Muscle layer of colon (tissue), 2 donors: Measurements from ENCODE around the gene TMEM154.
A peak's percentile ranks its signal among the peaks of the same experiment; 100 is the strongest.

Source experiments
- H3K27ac ChIP-seq: one replicate; pipeline ENCODE4 v1.7.0; 2013; ENCODE audit warnings: low read depth, mild to moderate bottlenecking, low read length, moderate library complexity
- H3K27me3 ChIP-seq, 2 donors: one replicate each; pipeline ENCODE4 v1.7.0; 2013; ENCODE audit warnings: low read length in 2 of 2, mild to moderate bottlenecking in 2 of 2; ENCODE audit not compliant: insufficient read depth in 2 of 2, control insufficient read depth in 1 of 2
- H3K36me3 ChIP-seq: one replicate; pipeline ENCODE4 v1.7.0; 2013; ENCODE audit warnings: mild to moderate bottlenecking, low read length; ENCODE audit not compliant: insufficient read depth
- H3K4me1 ChIP-seq: one replicate; pipeline ENCODE4 v1.7.0; 2013; ENCODE audit warnings: mild to moderate bottlenecking, low read length; ENCODE audit not compliant: insufficient read depth
- H3K4me3 ChIP-seq, 2 donors: one replicate each; pipeline ENCODE4 v1.7.0; 2013; ENCODE audit warnings: low read length in 2 of 2, low read depth in 1 of 2, mild to moderate bottlenecking in 1 of 2, moderate library complexity in 1 of 2
- H3K9ac ChIP-seq: one replicate; pipeline ENCODE4 v1.7.0; 2013; ENCODE audit warnings: low read length
- H3K9me3 ChIP-seq: one replicate; pipeline ENCODE4 v1.7.0; 2013; ENCODE audit warnings: mild to moderate bottlenecking, low read length
- donor health status: abdominal sarcoma.
- donor health status: Adenocarcinoma of cecum.

The TMEM154 gene

GRCh38 chr4:152599095-152599494 is 80.7 kb downstream of the TMEM154 start:
- Histone ChIP-seq H3K4me3 (no peak overlapping the region), H3K4me1 (no peaks in the 10 kb centered on the region), H3K36me3 (no peaks in the 10 kb centered on the region), H3K27me3 (no peaks in the 10 kb centered on the region), H3K9ac (no peak overlapping the region), H3K27ac (no peak overlapping the region), H3K9me3 (no peaks in the 10 kb centered on the region)

- no peak overlapping the region for H3K27ac ChIP-seq
- H3K9ac ChIP-seq: no peak overlapping the region
- no peak overlapping the region for H3K4me3 ChIP-seq
- no peaks in the 10 kb centered on the region for H3K9me3 ChIP-seq
- no peaks in the 10 kb centered on the region for H3K27me3 ChIP-seq
- H3K4me1 ChIP-seq: no peaks in the 10 kb centered on the region
- H3K36me3 ChIP-seq: no peaks in the 10 kb centered on the region
Observed at GRCh38 chr4:152598454-152598853, 81.3 kb downstream of the TMEM154 start.

GRCh38 chr4:152594978-152595925 is 84.5 kb downstream of the TMEM154 start:
- no peaks in the 10 kb centered on the region for H3K36me3 ChIP-seq
- peaks cover 10% of the 10 kb centered on the region for H3K4me1 ChIP-seq
- H3K27ac ChIP-seq: no peak overlapping the region
- H3K9ac ChIP-seq: no peak overlapping the region
- no peaks in the 10 kb centered on the region for H3K27me3 ChIP-seq
- no peak overlapping the region for H3K4me3 ChIP-seq
- H3K9me3 ChIP-seq: no peaks in the 10 kb centered on the region

- Histone ChIP-seq H3K36me3 (no peaks in the 10 kb centered on the region), H3K9ac (no peak overlapping the region), H3K4me3 (no peak overlapping the region), H3K27ac (no peak overlapping the region), H3K4me1 (peaks cover 15% of the 10 kb centered on the region), H3K27me3 (no peaks in the 10 kb centered on the region), H3K9me3 (no peaks in the 10 kb centered on the region)
Observed at GRCh38 chr4:152594057-152594456, 85.7 kb downstream of the TMEM154 start.

- no peak overlapping the region for H3K27ac ChIP-seq
- H3K9ac ChIP-seq: no peak overlapping the region
- H3K9me3 ChIP-seq: no peaks in the 10 kb centered on the region
- peak overlapping the region in 1 of 2 donors; percentile 24 for H3K4me3 ChIP-seq
- no peaks in the 10 kb centered on the region for H3K36me3 ChIP-seq
- H3K4me1 ChIP-seq: peaks cover 15% of the 10 kb centered on the region
- no peaks in the 10 kb centered on the region for H3K27me3 ChIP-seq
Observed at GRCh38 chr4:152591876-152592275, 87.9 kb downstream of the TMEM154 start.

- peak overlapping the region; percentile 69 for H3K27ac ChIP-seq
- peak overlapping the region; percentile 4 to 24 for H3K4me3 ChIP-seq
- H3K36me3 ChIP-seq: no peaks in the 10 kb centered on the region
- H3K9me3 ChIP-seq: no peaks in the 10 kb centered on the region
- H3K4me1 ChIP-seq: peaks cover 15% of the 10 kb centered on the region
- H3K9ac ChIP-seq: peak overlapping the region; percentile 9
- H3K27me3 ChIP-seq: no peaks in the 10 kb centered on the region
Observed at GRCh38 chr4:152591396-152591795, 88.4 kb downstream of the TMEM154 start.

- Histone ChIP-seq H3K27me3 (no peaks in the 10 kb centered on the region), H3K4me1 (peaks cover 15% of the 10 kb centered on the region), H3K4me3 (peak overlapping the region in 1 of 2 donors; percentile 4), H3K27ac (peak overlapping the region; percentile 69), H3K36me3 (no peaks in the 10 kb centered on the region), H3K9ac (no peak overlapping the region), H3K9me3 (no peaks in the 10 kb centered on the region)
Observed at GRCh38 chr4:152590179-152591031, 89.4 kb downstream of the TMEM154 start.

- no peaks in the 10 kb centered on the region for H3K36me3 ChIP-seq
- no peak overlapping the region for H3K9ac ChIP-seq
- H3K27ac ChIP-seq: no peak overlapping the region
- peaks cover 15% of the 10 kb centered on the region for H3K4me1 ChIP-seq
- no peaks in the 10 kb centered on the region for H3K9me3 ChIP-seq
- no peak overlapping the region for H3K4me3 ChIP-seq
- H3K27me3 ChIP-seq: no peaks in the 10 kb centered on the region
Observed at GRCh38 chr4:152588869-152589268, 90.9 kb downstream of the TMEM154 start.

GRCh38 chr4:152587127-152587526 is 92.7 kb downstream of the TMEM154 start:
- no peaks in the 10 kb centered on the region for H3K27me3 ChIP-seq
- no peak overlapping the region for H3K4me3 ChIP-seq
- no peaks in the 10 kb centered on the region for H3K9me3 ChIP-seq
- H3K36me3 ChIP-seq: no peaks in the 10 kb centered on the region
- no peak overlapping the region for H3K27ac ChIP-seq
- no peak overlapping the region for H3K9ac ChIP-seq
- peaks cover 15% of the 10 kb centered on the region for H3K4me1 ChIP-seq

GRCh38 chr4:152586668-152587067 is 93.1 kb downstream of the TMEM154 start:
- Histone ChIP-seq H3K4me3 (no peak overlapping the region), H3K9me3 (no peaks in the 10 kb centered on the region), H3K9ac (no peak overlapping the region), H3K27me3 (no peaks in the 10 kb centered on the region), H3K27ac (no peak overlapping the region), H3K36me3 (no peaks in the 10 kb centered on the region), H3K4me1 (peaks cover 15% of the 10 kb centered on the region)

GRCh38 chr4:152585023-152585441 is 94.8 kb downstream of the TMEM154 start:
- Histone ChIP-seq H3K4me1 (peaks cover 2% of the 10 kb centered on the region), H3K9ac (no peak overlapping the region), H3K9me3 (no peaks in the 10 kb centered on the region), H3K27me3 (no peaks in the 10 kb centered on the region), H3K27ac (no peak overlapping the region), H3K36me3 (no peaks in the 10 kb centered on the region), H3K4me3 (no peak overlapping the region)
